Lung microvascular endothelial cell (primary cell): ENCODE data around the gene FBXL13. TPM values are rescaled to one million over a fixed set of nuclear protein-coding genes. Genes with fewer than 3 reads are reported as not detected.
A peak's percentile ranks its signal among the peaks of the same experiment; 100 is the strongest.
"Not testable (repeated sequence)": the region's sequence is repeated elsewhere in the genome, so short reads cannot be mapped to it uniquely, and the experiment has no call there.

Experiments
- DNase-seq, 2 donors: peaks; one replicate each; pipeline versions ENCODE4 v3.0.0 to v3.0.0-alpha.2; 2010; ENCODE audit warnings: low read depth in 2 of 2
- total RNA-seq: library from RNA; depleted of rRNA; stranded (reverse); fragments of >200 nt; gene quantifications from 2 replicates; pipeline ENCODE4 v1.2.1, GENCODE V29; 2014

Gene FBXL13
- total RNA-seq, result 0.20 and 0.44 TPM in 2 replicates

- peak; percentile 91 for DNase-seq
Measured at GRCh38 chr7:103074519-103075336, at the start of gene FBXL13, which contains the start of gene ARMC10. Gene FBXL13 (minus strand): TSS chr7:103074796. Gene ARMC10 (plus strand): TSS chr7:103075140. CDS start chr7:103075273, 133 bp downstream.

- DNase-seq, result no peak
Measured at GRCh38 chr7:103123529-103123928, 48.9 kb upstream of the FBXL13 start.

GRCh38 chr7:103121641-103122040 is 47.0 kb upstream of the FBXL13 start:
- DNase-seq, result no peak

GRCh38 chr7:103120362-103120761 is 45.8 kb upstream of the FBXL13 start:
- no peak for DNase-seq

- no peak for DNase-seq
Measured at GRCh38 chr7:103119791-103120291, 45.2 kb upstream of the FBXL13 start.

GRCh38 chr7:103117465-103117864 is 42.9 kb upstream of the FBXL13 start:
- no peak for DNase-seq

GRCh38 chr7:103116991-103117390 is 42.4 kb upstream of the FBXL13 start:
- no peak for DNase-seq

- DNase-seq, result no peak
Measured at GRCh38 chr7:103116511-103116910, 41.9 kb upstream of the FBXL13 start.

- DNase-seq, result no peak
Measured at GRCh38 chr7:103115771-103116170, 41.2 kb upstream of the FBXL13 start.

- no peak for DNase-seq
Measured at GRCh38 chr7:103114576-103115008, 40.0 kb upstream of the FBXL13 start.

- DNase-seq, result peak in 1 of 2 donors; percentile 3
Measured at GRCh38 chr7:103113164-103113563, 38.6 kb upstream of the FBXL13 start.

- not testable (repeated sequence) for DNase-seq
Measured at GRCh38 chr7:103106703-103107070, 32.1 kb upstream of the FBXL13 start.

- DNase-seq, result no peak
Measured at GRCh38 chr7:103106005-103106702, 31.6 kb upstream of the FBXL13 start.

- no peak for DNase-seq
Measured at GRCh38 chr7:103101543-103101942, 26.9 kb upstream of the FBXL13 start.

GRCh38 chr7:103100348-103100747 is 25.8 kb upstream of the FBXL13 start:
- DNase-seq, result no peak

GRCh38 chr7:103097041-103097440 is 22.4 kb upstream of the FBXL13 start:
- no peak for DNase-seq

GRCh38 chr7:103095558-103095957 is 21.0 kb upstream of the FBXL13 start:
- DNase-seq, result not testable (repeated sequence)

- DNase-seq, result no peak
Measured at GRCh38 chr7:103094102-103094501, 19.5 kb upstream of the FBXL13 start.

GRCh38 chr7:103093429-103093828 is 18.8 kb upstream of the FBXL13 start:
- no peak for DNase-seq

GRCh38 chr7:103092321-103092720 is 17.7 kb upstream of the FBXL13 start:
- DNase-seq, result not testable (repeated sequence)

- DNase-seq, result no peak
Measured at GRCh38 chr7:103083210-103083609, 8.6 kb upstream of the FBXL13 start.

GRCh38 chr7:103082497-103082896 is 7.9 kb upstream of the FBXL13 start:
- no peak for DNase-seq
